GM23338 (cell line): ENCODE data around the gene PICK1. TPM values are rescaled to one million over a fixed set of nuclear protein-coding genes. Genes with fewer than 3 reads are reported as not detected.

Experiments used
- ATAC-seq: fragments of 200-7000 bp; cut with Tn5 transposase; 3 replicates; pipeline ENCODE4 v1.9.1; 2020
- DNase-seq: peaks from one replicate; pipeline ENCODE4 v3.0.0-alpha.2; 2015; ENCODE audit warnings: low spot score
- H2AFZ ChIP-seq: fragments of 200-600 bp; sonication (generic); 2 replicates; pipeline ENCODE4 v1.8.0; 2016; ENCODE audit warnings: antibody characterized with exemption, mild to moderate bottlenecking, moderate library complexity
- H3F3A ChIP-seq: fragments of 200-600 bp; sonication (generic); replicated peaks from 2 replicates; pipeline ENCODE4 v1.8.0; 2017; ENCODE audit warnings: antibody characterized with exemption, mixed run types, low read depth
- H3K27ac ChIP-seq: fragments of 200-600 bp; sonication (generic); 2 replicates; pipeline ENCODE4 v1.6.1; 2016; ENCODE audit warnings: low read depth
- H3K27me3 ChIP-seq: fragments of 200-600 bp; sonication (generic); 2 replicates; pipeline ENCODE4 v1.8.0; 2016; ENCODE audit warnings: mild to moderate bottlenecking, mixed run types, moderate library complexity; ENCODE audit not compliant: insufficient read depth
- H3K36me3 ChIP-seq: fragments of 200-600 bp; sonication (generic); 2 replicates; pipeline ENCODE4 v1.8.0; 2016; ENCODE audit warnings: mild to moderate bottlenecking; ENCODE audit not compliant: insufficient read depth
- H3K4me1 ChIP-seq: fragments of 200-600 bp; sonication (generic); 2 replicates; pipeline ENCODE4 v1.8.0; 2016; ENCODE audit warnings: mild to moderate bottlenecking, moderate library complexity; ENCODE audit not compliant: insufficient read depth
- H3K4me2 ChIP-seq: fragments of 200-600 bp; sonication (generic); 2 replicates; pipeline ENCODE4 v1.7.1; 2017; ENCODE audit warnings: mixed run types
- H3K4me3 ChIP-seq: fragments of 200-600 bp; sonication (generic); 2 replicates; pipeline ENCODE4 v1.6.1; 2016; ENCODE audit warnings: mixed run types
- H3K79me2 ChIP-seq: fragments of 200-600 bp; sonication (generic); replicated peaks from 2 replicates; pipeline ENCODE4 v1.8.0; 2017; ENCODE audit warnings: mild to moderate bottlenecking; ENCODE audit not compliant: insufficient read depth
- H3K9me2 ChIP-seq: fragments of 200-600 bp; sonication (generic); 2 replicates; pipeline ENCODE4 v1.8.0; 2017; ENCODE audit not compliant: insufficient read depth
- H4K20me1 ChIP-seq: fragments of 200-600 bp; sonication (generic); replicated peaks from 2 replicates; pipeline ENCODE4 v1.8.0; 2017; ENCODE audit warnings: mild to moderate bottlenecking; ENCODE audit not compliant: insufficient read depth
- H3K27ac Mint-ChIP-seq: 2 replicates; pipeline ENCODE4 v1.8.0; 2020; ENCODE audit warnings: inconsistent platforms, mild to moderate bottlenecking, moderate library complexity, mixed read lengths
- H3K27me3 Mint-ChIP-seq: 3 replicates; pipeline ENCODE4 v1.8.0; 2022; ENCODE audit warnings: low read depth, mild to moderate bottlenecking, moderate library complexity, mixed read lengths, inconsistent platforms; ENCODE audit not compliant: insufficient read depth, poor library complexity
- H3K36me3 Mint-ChIP-seq: 3 replicates; pipeline ENCODE4 v1.8.0; 2021; ENCODE audit warnings: low read depth, mild to moderate bottlenecking, inconsistent platforms, moderate library complexity, mixed read lengths
- H3K4me1 Mint-ChIP-seq: 3 replicates; pipeline ENCODE4 v1.8.0; 2020; ENCODE audit warnings: mild to moderate bottlenecking, inconsistent platforms, mixed read lengths
- H3K4me3 Mint-ChIP-seq: 3 replicates; pipeline ENCODE4 v1.8.0; 2021; ENCODE audit warnings: moderate library complexity, mild to moderate bottlenecking, inconsistent platforms, mixed read lengths
- H3K9me3 Mint-ChIP-seq: 3 replicates; pipeline ENCODE4 v1.8.0; 2020; ENCODE audit warnings: moderate library complexity, mild to moderate bottlenecking, inconsistent platforms, mixed read lengths
- CREB1 ChIP-seq: fragments of 250-450 bp; sonication (Bioruptor Pico); IDR thresholded peaks from 2 replicates; pipeline ENCODE4 v1.5.0; 2020; ENCODE audit warnings: low read depth, mild to moderate bottlenecking, moderate library complexity
- CTCF ChIP-seq, 2 experiments: fragments of 200-600 bp in 1 of 2; sonication (generic) in 1 of 2; conservative IDR thresholded peaks; 2 replicates each; pipeline versions ENCODE4 v1.5.1 to v1.6.1; 2016 to 2017; ENCODE audit warnings: antibody characterized with exemption in 2 of 2, low read depth in 2 of 2, mild to moderate bottlenecking in 2 of 2, moderate library complexity in 1 of 2
- ETS1 ChIP-seq: IDR thresholded peaks from 2 replicates; pipeline ENCODE4 v1.6.1; 2016; ENCODE audit warnings: antibody characterized with exemption
- EZH2 ChIP-seq: fragments of 200-600 bp; sonication (generic); IDR thresholded peaks from one replicate; pipeline ENCODE4 v1.8.0; 2017; ENCODE audit warnings: antibody characterized with exemption, mild to moderate bottlenecking, low read depth; ENCODE audit not compliant: unreplicated experiment
- EZH2phosphoT487 ChIP-seq: fragments of 200-600 bp; sonication (generic); IDR thresholded peaks from one replicate; pipeline ENCODE4 v1.8.1; 2018; ENCODE audit warnings: antibody characterized with exemption; ENCODE audit not compliant: unreplicated experiment
- JUNB ChIP-seq: IDR thresholded peaks from one replicate; pipeline ENCODE4 v1.6.1; 2016; ENCODE audit warnings: antibody characterized with exemption; ENCODE audit not compliant: unreplicated experiment
- NANOG ChIP-seq: IDR thresholded peaks from 2 replicates; pipeline ENCODE4 v1.6.1; 2016; ENCODE audit warnings: antibody characterized with exemption, borderline replicate concordance
- POLR2AphosphoS5 ChIP-seq: IDR thresholded peaks from 2 replicates; pipeline ENCODE4 v1.6.1; 2016; ENCODE audit warnings: antibody characterized with exemption, low read depth
- STAT1 ChIP-seq: IDR thresholded peaks from one replicate; pipeline ENCODE4 v1.6.1; 2016; ENCODE audit warnings: antibody characterized with exemption; ENCODE audit not compliant: unreplicated experiment
- ZNF114 ChIP-seq: fragments of 250-450 bp; sonication (Bioruptor Pico); IDR thresholded peaks from 2 replicates; pipeline ENCODE4 v1.5.0; 2020; ENCODE audit warnings: mild to moderate bottlenecking, moderate library complexity
- ZNF331 ChIP-seq: fragments of 250-450 bp; sonication (Bioruptor Pico); IDR thresholded peaks from 2 replicates; pipeline ENCODE4 v1.5.0; 2020; ENCODE audit warnings: low read depth, mild to moderate bottlenecking, moderate library complexity
- polyA plus RNA-seq: library from polyadenylated mRNA; unstranded; fragments of >200 nt; fragmentation: Nextera tagmentation; extraction: Ambion mirVana; gene quantifications from 2 replicates; pipeline ENCODE4 v1.2.1, GENCODE V29; 2016
- total RNA-seq: library from RNA; depleted of rRNA; stranded (reverse); fragments of >200 nt; shearing (Covaris generic); gene quantifications from 2 replicates; pipeline ENCODE4 v1.2.3, GENCODE V29; 2014
- TF ChIP-seq, protein P1 (sequence below): fragments of 250-450 bp; sonication (Bioruptor Pico); IDR thresholded peaks from 2 replicates; pipeline ENCODE4 v1.5.0; 2020; ENCODE audit warnings: mild to moderate bottlenecking, moderate library complexity

The PICK1 gene
- total and polyA plus RNA-seq, 2 experiments from 2014 or later: 15.9 to 28.3 TPM

DNA sequence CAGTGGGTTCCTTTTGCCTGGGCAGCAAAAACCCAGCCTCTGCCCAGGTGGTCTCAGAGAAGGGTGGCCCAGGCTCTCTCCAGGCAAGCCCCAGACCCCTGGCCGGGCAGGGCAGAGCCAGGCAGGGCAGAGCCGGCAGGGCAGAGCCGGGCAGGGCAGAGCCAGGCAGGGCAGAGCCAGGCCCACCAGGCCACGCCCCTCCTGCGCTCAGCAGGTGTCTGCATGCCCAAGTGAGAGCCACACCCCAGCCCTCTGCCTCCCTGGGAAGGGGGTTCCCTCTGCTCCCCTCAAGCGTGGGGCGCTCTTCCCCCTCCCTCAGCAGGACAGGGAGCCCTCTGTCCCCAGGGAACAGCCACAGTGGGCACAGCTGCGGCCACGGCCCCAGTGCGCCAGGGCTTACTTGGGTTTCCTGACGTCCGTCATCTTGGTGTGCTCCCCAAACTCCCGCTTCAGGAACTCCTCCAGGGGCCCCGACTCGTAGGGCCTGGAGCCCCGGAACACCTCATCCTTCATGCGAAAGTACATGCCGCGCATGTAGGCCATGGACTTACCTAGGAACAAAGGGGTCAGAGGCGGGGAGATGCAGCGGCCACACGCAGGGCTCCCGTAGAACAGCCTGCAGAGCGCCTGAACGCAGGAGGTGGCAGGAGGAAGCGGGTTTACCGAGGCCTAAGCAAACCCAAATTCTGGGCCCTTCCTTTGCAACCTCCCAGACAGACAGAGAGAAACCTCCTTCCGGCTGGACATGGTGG, 63.3 kb downstream of the PICK1 start (continued):
- TF ChIP-seq, protein P1, sequence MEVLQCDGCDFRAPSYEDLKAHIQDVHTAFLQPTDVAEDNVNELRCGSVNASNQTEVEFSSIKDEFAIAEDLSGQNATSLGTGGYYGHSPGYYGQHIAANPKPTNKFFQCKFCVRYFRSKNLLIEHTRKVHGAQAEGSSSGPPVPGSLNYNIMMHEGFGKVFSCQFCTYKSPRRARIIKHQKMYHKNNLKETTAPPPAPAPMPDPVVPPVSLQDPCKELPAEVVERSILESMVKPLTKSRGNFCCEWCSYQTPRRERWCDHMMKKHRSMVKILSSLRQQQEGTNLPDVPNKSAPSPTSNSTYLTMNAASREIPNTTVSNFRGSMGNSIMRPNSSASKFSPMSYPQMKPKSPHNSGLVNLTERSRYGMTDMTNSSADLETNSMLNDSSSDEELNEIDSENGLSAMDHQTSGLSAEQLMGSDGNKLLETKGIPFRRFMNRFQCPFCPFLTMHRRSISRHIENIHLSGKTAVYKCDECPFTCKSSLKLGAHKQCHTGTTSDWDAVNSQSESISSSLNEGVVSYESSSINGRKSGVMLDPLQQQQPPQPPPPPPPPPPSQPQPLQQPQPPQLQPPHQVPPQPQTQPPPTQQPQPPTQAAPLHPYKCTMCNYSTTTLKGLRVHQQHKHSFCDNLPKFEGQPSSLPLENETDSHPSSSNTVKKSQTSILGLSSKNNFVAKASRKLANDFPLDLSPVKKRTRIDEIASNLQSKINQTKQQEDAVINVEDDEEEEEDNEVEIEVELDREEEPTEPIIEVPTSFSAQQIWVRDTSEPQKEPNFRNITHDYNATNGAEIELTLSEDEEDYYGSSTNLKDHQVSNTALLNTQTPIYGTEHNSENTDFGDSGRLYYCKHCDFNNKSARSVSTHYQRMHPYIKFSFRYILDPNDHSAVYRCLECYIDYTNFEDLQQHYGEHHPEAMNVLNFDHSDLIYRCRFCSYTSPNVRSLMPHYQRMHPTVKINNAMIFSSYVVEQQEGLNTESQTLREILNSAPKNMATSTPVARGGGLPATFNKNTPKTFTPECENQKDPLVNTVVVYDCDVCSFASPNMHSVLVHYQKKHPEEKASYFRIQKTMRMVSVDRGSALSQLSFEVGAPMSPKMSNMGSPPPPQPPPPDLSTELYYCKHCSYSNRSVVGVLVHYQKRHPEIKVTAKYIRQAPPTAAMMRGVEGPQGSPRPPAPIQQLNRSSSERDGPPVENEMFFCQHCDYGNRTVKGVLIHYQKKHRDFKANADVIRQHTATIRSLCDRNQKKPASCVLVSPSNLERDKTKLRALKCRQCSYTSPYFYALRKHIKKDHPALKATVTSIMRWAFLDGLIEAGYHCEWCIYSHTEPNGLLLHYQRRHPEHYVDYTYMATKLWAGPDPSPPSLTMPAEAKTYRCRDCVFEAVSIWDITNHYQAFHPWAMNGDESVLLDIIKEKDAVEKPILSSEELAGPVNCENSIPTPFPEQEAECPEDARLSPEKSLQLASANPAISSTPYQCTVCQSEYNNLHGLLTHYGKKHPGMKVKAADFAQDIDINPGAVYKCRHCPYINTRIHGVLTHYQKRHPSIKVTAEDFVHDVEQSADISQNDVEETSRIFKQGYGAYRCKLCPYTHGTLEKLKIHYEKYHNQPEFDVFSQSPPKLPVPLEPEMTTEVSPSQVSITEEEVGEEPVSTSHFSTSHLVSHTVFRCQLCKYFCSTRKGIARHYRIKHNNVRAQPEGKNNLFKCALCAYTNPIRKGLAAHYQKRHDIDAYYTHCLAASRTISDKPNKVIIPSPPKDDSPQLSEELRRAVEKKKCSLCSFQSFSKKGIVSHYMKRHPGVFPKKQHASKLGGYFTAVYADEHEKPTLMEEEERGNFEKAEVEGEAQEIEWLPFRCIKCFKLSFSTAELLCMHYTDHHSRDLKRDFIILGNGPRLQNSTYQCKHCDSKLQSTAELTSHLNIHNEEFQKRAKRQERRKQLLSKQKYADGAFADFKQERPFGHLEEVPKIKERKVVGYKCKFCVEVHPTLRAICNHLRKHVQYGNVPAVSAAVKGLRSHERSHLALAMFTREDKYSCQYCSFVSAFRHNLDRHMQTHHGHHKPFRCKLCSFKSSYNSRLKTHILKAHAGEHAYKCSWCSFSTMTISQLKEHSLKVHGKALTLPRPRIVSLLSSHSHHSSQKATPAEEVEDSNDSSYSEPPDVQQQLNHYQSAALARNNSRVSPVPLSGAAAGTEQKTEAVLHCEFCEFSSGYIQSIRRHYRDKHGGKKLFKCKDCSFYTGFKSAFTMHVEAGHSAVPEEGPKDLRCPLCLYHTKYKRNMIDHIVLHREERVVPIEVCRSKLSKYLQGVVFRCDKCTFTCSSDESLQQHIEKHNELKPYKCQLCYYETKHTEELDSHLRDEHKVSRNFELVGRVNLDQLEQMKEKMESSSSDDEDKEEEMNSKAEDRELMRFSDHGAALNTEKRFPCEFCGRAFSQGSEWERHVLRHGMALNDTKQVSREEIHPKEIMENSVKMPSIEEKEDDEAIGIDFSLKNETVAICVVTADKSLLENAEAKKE (CRISPR knock-in tag): no peak
- TF ChIP-seq POLR2AphosphoS5: no peak
- no peak for TF ChIP-seq ZNF331 (CRISPR knock-in tag)
- no peak for TF ChIP-seq NANOG
- TF ChIP-seq EZH2: no peak
- TF ChIP-seq JUNB: no peak

DNA sequence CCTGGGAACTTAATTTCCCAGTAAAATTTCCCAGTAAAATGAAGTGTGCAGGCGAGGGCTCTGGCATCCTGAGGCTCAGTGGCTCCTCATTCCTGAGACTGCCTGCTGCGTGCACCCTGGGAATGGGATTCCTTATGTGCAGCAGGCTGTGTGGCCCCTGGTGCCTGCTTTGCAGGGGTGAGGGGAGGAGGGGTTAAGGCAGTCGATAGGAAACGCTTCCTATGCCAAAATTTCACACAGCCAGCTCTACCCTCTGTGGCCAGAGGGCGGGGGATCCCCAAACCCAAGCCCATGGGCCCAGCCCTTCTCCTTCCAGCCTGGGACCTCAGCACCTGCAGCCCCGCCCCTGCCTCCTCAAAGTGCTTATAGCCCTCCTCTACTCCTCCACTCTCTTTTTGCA, 65.4 kb downstream of the PICK1 start:
- Histone ChIP-seq H3K79me2 (no peaks in the 10 kb centered on the region), H3K27me3 (no peaks in the 10 kb centered on the region), H3K36me3 (no peaks in the 10 kb centered on the region), H3K4me3 (no peak overlapping the region), H3K27ac (no peak overlapping the region), H3F3A (0 out of 2 replicates have a peak, but pooled peaks cover 3% of the 10 kb centered on the region), H4K20me1 (no peaks in the 10 kb centered on the region), H3K4me1 (no peaks in the 10 kb centered on the region), H3K4me2 (no peak overlapping the region), H2AFZ (no peak overlapping the region), H3K9me2 (no peaks in the 10 kb centered on the region)
- no peak overlapping the region for H3K27ac Mint-ChIP-seq
- H3K4me3 Mint-ChIP-seq: no peak overlapping the region
- TF ChIP-seq STAT1 (no peak), CTCF (conservative IDR thresholded peaks at IDR 0.05; ENCODE audit: low read depth in 2 of 2) (no peak), EZH2 (no peak), JUNB (no peak), ETS1 (no peak), CREB1 (CRISPR knock-in tag) (no peak), ZNF114 (CRISPR knock-in tag) (no peak), EZH2phosphoT487 (no peak)
- ATAC-seq (no peak; the same call in 2 of the 3 replicates), DNase-seq (no peak)
- no peaks in the 10 kb centered on the region; the same call in 2 of the 3 replicates for H3K36me3 Mint-ChIP-seq
- H3K4me1 Mint-ChIP-seq: peaks cover 4% of the 10 kb centered on the region
- no peaks in the 10 kb centered on the region for H3K9me3 Mint-ChIP-seq
- no peaks in the 10 kb centered on the region for H3K27me3 Mint-ChIP-seq
